B cell (primary cell): ENCODE measurements around the gene OCA2. TPM values are rescaled to one million over a fixed set of nuclear protein-coding genes. Genes with fewer than 3 reads are reported as not detected.

Experiments used
- ATAC-seq: fragments of 200-7000 bp; cut with Tn5 transposase; one replicate; pipeline ENCODE4 v1.10.0; 2021; ENCODE audit warnings: low read depth, mild to moderate bottlenecking, moderate number of reproducible peaks, moderate library complexity
- CTCF ChIA-PET: fragments of 350-600 bp; sonication (Branson Sonifier 250); formaldehyde crosslinking; loops from one replicate; lab custom pipeline; 2021; ENCODE audit warnings: antibody characterized with exemption, inconsistent platforms; lab: Charles Lee
- POLR2A ChIA-PET: fragments of 350-600 bp; sonication (Branson Sonifier 250); formaldehyde crosslinking; loops from one replicate; lab custom pipeline; 2021; ENCODE audit warnings: antibody characterized with exemption; lab: Charles Lee
- DNase-seq: peaks from one replicate; pipeline ENCODE4 v3.0.0; 2013
- H2AFZ ChIP-seq: 2 replicates; pipeline ENCODE4 v1.6.1; 2012; ENCODE audit warnings: mild to moderate bottlenecking, low read depth, low read length; ENCODE audit not compliant: insufficient read depth, poor library complexity, severe bottlenecking
- H3K27ac ChIP-seq, 2 donors: 1 replicate in 1 of 2; 2 replicates in 1 of 2; pipeline ENCODE4 v1.5.1; 2012 to 2013; ENCODE audit warnings: low read length in 2 of 2, mild to moderate bottlenecking in 2 of 2, moderate library complexity in 1 of 2
- H3K27me3 ChIP-seq, 4 experiments: fragments of 200-600 bp in 1 of 4; sonication (generic) in 1 of 4; replicated peaks in 1 of 4; 1 replicate in 2 of 4; 2 replicates in 2 of 4; pipeline versions ENCODE4 v1.6.1 to v1.7.0; 2013 to 2016; ENCODE audit warnings: low read length in 3 of 4, mild to moderate bottlenecking in 2 of 4, mixed read lengths in 1 of 4, moderate library complexity in 1 of 4; ENCODE audit not compliant: insufficient read depth in 4 of 4, control insufficient read depth in 3 of 4; ENCODE audit errors: control extremely low read depth in 1 of 4
- H3K36me3 ChIP-seq, 2 experiments: replicated peaks in 1 of 2; 1 replicate in 1 of 2; 2 replicates in 1 of 2; pipeline versions ENCODE4 v1.6.1 to v1.7.1; 2013; ENCODE audit warnings: low read length in 1 of 2; ENCODE audit not compliant: insufficient read depth in 2 of 2, control insufficient read depth in 1 of 2; ENCODE audit errors: control extremely low read depth in 1 of 2, extremely low read depth in 1 of 2
- H3K4me1 ChIP-seq, 2 donors: fragments of 200-600 bp in 1 of 2; sonication (generic) in 1 of 2; 1 replicate in 1 of 2; 2 replicates in 1 of 2; pipeline versions ENCODE4 v1.5.1 to v1.6.1; 2013 to 2017; ENCODE audit warnings: low read length in 2 of 2; ENCODE audit not compliant: control insufficient read depth in 2 of 2, insufficient read depth in 2 of 2
- H3K4me2 ChIP-seq: replicated peaks from 2 replicates; pipeline ENCODE3; 2012; ENCODE audit warnings: mild to moderate bottlenecking, low read depth, low read length; ENCODE audit not compliant: poor library complexity, severe bottlenecking
- H3K4me3 ChIP-seq, 5 experiments: fragments of 200-600 bp in 1 of 5; sonication (generic) in 1 of 5; 1 replicate in 3 of 5; 2 replicates in 2 of 5; pipeline versions ENCODE4 v1.5.1 to v1.7.0; 2011 to 2016; ENCODE audit warnings: low read length in 4 of 5, mild to moderate bottlenecking in 4 of 5, low read depth in 2 of 5, control low read depth in 1 of 5, moderate library complexity in 1 of 5; ENCODE audit not compliant: insufficient read depth in 1 of 5; ENCODE audit errors: control extremely low read depth in 1 of 5, extremely low read depth in 1 of 5
- H3K79me2 ChIP-seq: fragments of 200-600 bp; sonication (generic); one replicate; pipeline ENCODE4 v1.6.0; 2016; ENCODE audit warnings: low read length; ENCODE audit not compliant: control insufficient read depth, insufficient read depth
- H3K9ac ChIP-seq: fragments of 200-600 bp; sonication (generic); 2 replicates; pipeline ENCODE4 v1.6.1; 2017; ENCODE audit warnings: mild to moderate bottlenecking, low read length, moderate library complexity
- H3K9me3 ChIP-seq, 3 donors: one replicate each; pipeline versions ENCODE4 v1.6.1 to v1.7.1; 2013; ENCODE audit warnings: low read length in 2 of 3; ENCODE audit not compliant: control insufficient read depth in 2 of 3, insufficient read depth in 1 of 3; ENCODE audit errors: control extremely low read depth in 1 of 3
- H4K20me1 ChIP-seq: 2 replicates; pipeline ENCODE4 v1.6.0; 2012; ENCODE audit warnings: mild to moderate bottlenecking, low read length; ENCODE audit not compliant: insufficient read depth, control insufficient read depth, poor library complexity, severe bottlenecking
- H3K27ac Mint-ChIP-seq: one replicate; pipeline ENCODE4 v1.8.0; 2021; ENCODE audit warnings: mixed read lengths
- H3K27me3 Mint-ChIP-seq: one replicate; pipeline ENCODE4 v1.8.0; 2021; ENCODE audit warnings: mixed read lengths
- H3K4me1 Mint-ChIP-seq: one replicate; pipeline ENCODE4 v1.8.0; 2021; ENCODE audit warnings: mixed read lengths
- H3K4me3 Mint-ChIP-seq: one replicate; pipeline ENCODE4 v1.8.0; 2021; ENCODE audit warnings: mixed read lengths
- H3K9me3 Mint-ChIP-seq: one replicate; pipeline ENCODE4 v1.8.0; 2022; ENCODE audit warnings: mixed read lengths; ENCODE audit not compliant: insufficient read depth
- CTCF ChIP-seq: fragments of 200-600 bp; IDR thresholded peaks from one replicate; pipeline ENCODE4 v1.8.0; 2022; ENCODE audit warnings: antibody characterized with exemption, mild to moderate bottlenecking
- EZH2 ChIP-seq: IDR thresholded peaks from 2 replicates; pipeline ENCODE4 v1.6.1; 2012; ENCODE audit warnings: borderline replicate concordance, low read depth, mild to moderate bottlenecking, moderate library complexity, low read length; ENCODE audit not compliant: insufficient read depth, poor library complexity, severe bottlenecking
- WGBS: methylation state at CpG from one replicate; pipeline ENCODE4 v1.1.5; 2013; ENCODE audit warnings: missing lambda C conversion rate; ENCODE audit not compliant: insufficient coverage; 5-methylcytosine and 5-hydroxymethylcytosine counted together
- intact Hi-C: fragments of 100-400 bp; cut with micrococcal nuclease; formaldehyde crosslinking; loops from one replicate; pipeline ENCODE4 v1.10.0; 2022
- polyA plus RNA-seq: library from polyadenylated mRNA; depleted of rRNA; stranded (reverse); fragments of >200 nt; gene quantifications from 2 replicates; pipeline ENCODE4 v1.2.3, GENCODE V29; 2012
- total RNA-seq, 2 donors: library from RNA; stranded (reverse); fragments of 120-200 nt in 1 of 2; gene quantifications; 1 replicate in 1 of 2; 2 replicates in 1 of 2; pipeline versions ENCODE4 v1.2.3 to v1.2.4, GENCODE V29; 2013 to 2022

The OCA2 gene
- total and polyA plus RNA-seq, 2 donors (not counting 1 experiment from before 2014, with no cell fraction given), result 0.12 TPM; not detected in 1

- H3K27me3 Mint-ChIP-seq, result no peaks in the 10 kb centered on the region
Measured at GRCh38 chr15:27805261-27806220, 293.6 kb downstream of the OCA2 start.

More at GRCh38 chr15:27805261-27806220, 293.6 kb downstream of the OCA2 start:
- Histone ChIP-seq H3K27ac (no peak overlapping the region), H3K4me1 (no peaks in the 10 kb centered on the region), H3K9ac (no peak overlapping the region), H4K20me1 (no peaks in the 10 kb centered on the region), H3K27me3 (no peaks in the 10 kb centered on the region), H3K79me2 (no peaks in the 10 kb centered on the region), H3K9me3 (peaks cover 0 to 34% (median 0%) of the 10 kb centered on the region in 3 donors), H3K36me3 (no peaks in the 10 kb centered on the region), H3K4me2 (no peak overlapping the region), H3K4me3 (no peak overlapping the region), H2AFZ (no peak overlapping the region)
- 94% methylated on average over 52 of the region's 54 CpGs for WGBS
- Mint-ChIP-seq H3K4me1 (no peaks in the 10 kb centered on the region), H3K27ac (no peak overlapping the region), H3K9me3 (peaks cover 5% of the 10 kb centered on the region), H3K4me3 (no peak overlapping the region)
- ATAC-seq (no peak), DNase-seq (no peak)
- intact Hi-C loops, result no loop called here
- TF ChIP-seq EZH2 (no peak), CTCF (no peak)
- CTCF ChIA-PET, result no interaction called here
- POLR2A ChIA-PET, result no interaction called here
